HFFc6 (cell line): Measurements from ENCODE around the gene TMX3. TPM values are rescaled to one million over a fixed set of nuclear protein-coding genes. Genes with fewer than 3 reads are reported as not detected.

Experiments used
- DNase-seq: peaks from one replicate; pipeline ENCODE4 v3.0.0-alpha.2; 2018
- H3K27ac Mint-ChIP-seq: 2 replicates; pipeline ENCODE4 v1.8.0; 2020; ENCODE audit warnings: mild to moderate bottlenecking, mixed read lengths
- H3K27me3 Mint-ChIP-seq: 2 replicates; pipeline ENCODE4 v1.8.0; 2021; ENCODE audit warnings: mild to moderate bottlenecking, moderate library complexity, mixed read lengths; ENCODE audit not compliant: insufficient read depth
- H3K36me3 Mint-ChIP-seq: 2 replicates; pipeline ENCODE4 v1.8.0; 2021; ENCODE audit warnings: low read depth, mixed read lengths
- H3K4me1 Mint-ChIP-seq: 2 replicates; pipeline ENCODE4 v1.8.0; 2020; ENCODE audit warnings: low read depth, mixed read lengths
- H3K4me3 Mint-ChIP-seq: 2 replicates; pipeline ENCODE4 v1.8.0; 2020; ENCODE audit warnings: mild to moderate bottlenecking, moderate library complexity, mixed read lengths
- H3K9me3 Mint-ChIP-seq: 2 replicates; pipeline ENCODE4 v1.8.0; 2020; ENCODE audit warnings: mild to moderate bottlenecking, mixed read lengths
- long read RNA-seq: library from polyadenylated mRNA; unstranded; transcript quantifications from one replicate; pipeline ENCODE4 v2.0.0, GENCODE V29; 2019
- total RNA-seq, 6 experiments: library from RNA; stranded (reverse); fragmentation: NEBNext Ultra II Directional; extraction: Animal tissue kit (Norgen Biotek cat#: 25700); gene quantifications; 2 replicates in 1 of 6; 3 replicates in 5 of 6; pipeline ENCODE4 v1.2.3, GENCODE V29; 2021
- TF ChIP-seq, protein P1 (sequence below): fragments of 200-600 bp; sonication (generic); IDR thresholded peaks from 2 replicates; pipeline ENCODE4 v1.5.0; 2021; ENCODE audit warnings: antibody characterized with exemption, mild to moderate bottlenecking

The TMX3 gene, protein sequence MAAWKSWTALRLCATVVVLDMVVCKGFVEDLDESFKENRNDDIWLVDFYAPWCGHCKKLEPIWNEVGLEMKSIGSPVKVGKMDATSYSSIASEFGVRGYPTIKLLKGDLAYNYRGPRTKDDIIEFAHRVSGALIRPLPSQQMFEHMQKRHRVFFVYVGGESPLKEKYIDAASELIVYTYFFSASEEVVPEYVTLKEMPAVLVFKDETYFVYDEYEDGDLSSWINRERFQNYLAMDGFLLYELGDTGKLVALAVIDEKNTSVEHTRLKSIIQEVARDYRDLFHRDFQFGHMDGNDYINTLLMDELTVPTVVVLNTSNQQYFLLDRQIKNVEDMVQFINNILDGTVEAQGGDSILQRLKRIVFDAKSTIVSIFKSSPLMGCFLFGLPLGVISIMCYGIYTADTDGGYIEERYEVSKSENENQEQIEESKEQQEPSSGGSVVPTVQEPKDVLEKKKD
- total RNA-seq, result 10 to 100 TPM; 61.1 to 77.1 (median 71.4) TPM
- long read RNA-seq, full-length matches to known transcripts, result 57 of 89 reads
- long read RNA-seq, partial matches to known transcripts, result 7 of 89 reads
- long read RNA-seq, other reads (novel, unspliced or antisense), result 25 of 89 reads

DNA sequence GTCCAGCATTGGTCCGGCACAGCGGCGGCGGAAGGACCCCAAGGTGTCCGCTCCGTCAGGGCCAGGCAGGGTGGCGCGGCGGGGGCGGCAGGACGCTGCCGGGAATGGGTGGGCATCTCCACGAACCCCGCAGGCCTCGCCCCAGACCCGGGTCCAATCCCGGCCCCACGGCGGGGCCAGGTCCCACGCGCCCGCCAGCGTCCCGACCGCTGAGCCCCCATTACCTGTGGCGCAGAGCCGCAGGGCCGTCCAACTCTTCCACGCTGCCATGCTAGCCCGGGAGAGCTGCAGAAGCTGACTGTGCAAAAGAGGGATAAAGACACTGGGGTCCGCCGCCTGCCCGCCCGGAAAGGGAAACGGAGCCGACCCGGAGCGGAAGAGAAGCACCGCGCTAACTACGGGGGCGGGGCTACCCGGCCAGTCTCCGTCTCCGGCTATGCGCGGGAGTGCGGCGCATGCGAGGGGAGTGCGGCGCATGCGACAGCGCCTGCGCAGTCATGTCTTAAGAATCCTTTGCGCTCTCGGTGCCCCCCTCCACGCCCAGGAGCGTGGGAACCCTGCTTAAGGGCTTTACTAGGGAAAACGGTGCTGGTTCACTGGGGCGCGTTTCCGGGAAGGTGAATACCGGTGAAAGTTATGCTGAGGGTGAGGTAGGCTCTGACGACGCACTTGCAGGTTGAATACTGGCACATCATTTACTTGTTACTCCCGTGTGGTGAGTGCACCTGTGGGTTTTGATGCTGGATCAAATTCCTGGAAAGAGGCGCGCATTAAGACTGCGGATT lies at the start of gene TMX3:
TSS of gene TMX3 (minus strand) at position 397 of the 785 bp plus-strand sequence. CDS start at position 270, 127 bp downstream.
- Mint-ChIP-seq H3K27ac (peak within 1 kb of the TSS; percentile 87), H3K27me3 (no peaks in the 10 kb centered on the region), H3K36me3 (peaks cover 26% of the 10 kb centered on the region), H3K4me1 (peaks cover 28% of the 10 kb centered on the region), H3K9me3 (no peaks in the 10 kb centered on the region), H3K4me3 (peak within 1 kb of the TSS; percentile 95)
- TF ChIP-seq, protein P1, sequence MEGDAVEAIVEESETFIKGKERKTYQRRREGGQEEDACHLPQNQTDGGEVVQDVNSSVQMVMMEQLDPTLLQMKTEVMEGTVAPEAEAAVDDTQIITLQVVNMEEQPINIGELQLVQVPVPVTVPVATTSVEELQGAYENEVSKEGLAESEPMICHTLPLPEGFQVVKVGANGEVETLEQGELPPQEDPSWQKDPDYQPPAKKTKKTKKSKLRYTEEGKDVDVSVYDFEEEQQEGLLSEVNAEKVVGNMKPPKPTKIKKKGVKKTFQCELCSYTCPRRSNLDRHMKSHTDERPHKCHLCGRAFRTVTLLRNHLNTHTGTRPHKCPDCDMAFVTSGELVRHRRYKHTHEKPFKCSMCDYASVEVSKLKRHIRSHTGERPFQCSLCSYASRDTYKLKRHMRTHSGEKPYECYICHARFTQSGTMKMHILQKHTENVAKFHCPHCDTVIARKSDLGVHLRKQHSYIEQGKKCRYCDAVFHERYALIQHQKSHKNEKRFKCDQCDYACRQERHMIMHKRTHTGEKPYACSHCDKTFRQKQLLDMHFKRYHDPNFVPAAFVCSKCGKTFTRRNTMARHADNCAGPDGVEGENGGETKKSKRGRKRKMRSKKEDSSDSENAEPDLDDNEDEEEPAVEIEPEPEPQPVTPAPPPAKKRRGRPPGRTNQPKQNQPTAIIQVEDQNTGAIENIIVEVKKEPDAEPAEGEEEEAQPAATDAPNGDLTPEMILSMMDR, result no peak
- DNase-seq, result peak; percentile 81

DNA sequence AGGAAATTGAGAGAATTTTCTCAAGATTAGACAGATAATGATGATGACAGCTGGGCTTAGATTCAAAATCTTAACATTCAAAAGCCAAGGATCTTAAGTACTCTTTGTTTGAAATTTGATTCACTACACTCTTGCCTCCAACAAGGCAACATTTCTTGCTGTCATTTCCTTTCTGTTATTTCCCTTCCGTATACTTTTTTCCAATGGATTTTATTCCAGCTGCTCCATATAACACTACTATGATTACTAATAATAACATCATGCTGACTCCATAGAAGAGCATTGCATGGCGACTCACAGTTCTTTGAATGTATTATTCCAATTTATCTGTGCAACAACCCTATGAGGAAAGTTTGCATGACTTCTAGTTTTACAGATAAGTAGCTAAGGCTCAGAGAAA lies 49.1 kb upstream of the TMX3 start:
- Mint-ChIP-seq H3K4me1 (peaks cover 15% of the 10 kb centered on the region), H3K4me3 (no peak overlapping the region), H3K9me3 (peaks cover 6% of the 10 kb centered on the region), H3K27me3 (no peaks in the 10 kb centered on the region; the same call in none of the 2 replicates), H3K36me3 (peaks cover 6% of the 10 kb centered on the region), H3K27ac (peak overlapping the region; percentile 8; the same call in 1 of the 2 replicates)
- peak; percentile 13 for DNase-seq
- TF ChIP-seq, protein P1, result no peak

DNA sequence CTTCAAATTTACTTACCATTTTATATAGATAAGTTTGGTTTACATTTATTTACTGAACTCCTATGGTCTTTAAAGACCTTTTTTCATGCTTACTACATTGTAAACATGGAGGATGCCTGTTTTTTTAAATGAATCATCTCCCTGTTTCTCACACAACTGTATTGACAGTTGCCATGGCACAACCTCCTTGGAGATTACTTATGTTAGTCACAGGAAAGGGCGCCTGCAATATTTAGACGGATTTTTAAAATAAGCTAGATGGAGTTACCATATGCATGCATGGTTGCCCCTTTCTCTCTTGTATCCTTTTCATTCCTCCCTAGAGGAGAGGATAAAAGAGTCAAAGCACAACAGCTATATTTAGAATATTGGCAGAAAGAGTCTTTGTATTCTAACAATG lies 48.2 kb upstream of the TMX3 start:
- peak; percentile 11 for DNase-seq
- Mint-ChIP-seq H3K4me1 (peaks cover 15% of the 10 kb centered on the region), H3K27ac (no peak overlapping the region), H3K36me3 (peaks cover 8% of the 10 kb centered on the region), H3K9me3 (peaks cover 11% of the 10 kb centered on the region), H3K27me3 (no peaks in the 10 kb centered on the region; the same call in 1 of the 2 replicates), H3K4me3 (no peak overlapping the region)
- TF ChIP-seq, protein P1, result no peak

DNA sequence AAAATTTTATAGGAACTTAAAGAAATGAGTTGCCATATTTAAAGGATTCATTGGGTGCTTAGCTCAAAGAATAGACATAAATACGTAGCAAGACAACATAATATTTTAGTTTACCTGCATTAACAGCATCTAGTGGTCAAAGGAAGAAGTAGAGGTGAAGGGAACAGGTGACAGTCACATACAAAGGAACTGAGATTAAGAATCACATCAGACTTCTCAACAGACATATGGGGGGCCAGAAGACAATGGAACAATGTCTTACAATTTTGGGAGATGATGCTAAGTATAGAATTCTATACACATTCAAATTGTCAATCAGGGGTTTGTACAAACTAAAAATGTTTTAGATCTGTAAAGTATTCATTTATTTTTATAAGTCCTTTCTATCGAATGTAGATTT lies 44.4 kb upstream of the TMX3 start:
- H3K9me3 Mint-ChIP-seq, result peaks cover 11% of the 10 kb centered on the region
- no peak for DNase-seq
- H3K36me3 Mint-ChIP-seq, result peaks cover 8% of the 10 kb centered on the region
- no peak overlapping the region for H3K27ac Mint-ChIP-seq
- H3K4me3 Mint-ChIP-seq, result no peak overlapping the region
- TF ChIP-seq, protein P1, result no peak
- peaks cover 14% of the 10 kb centered on the region for H3K4me1 Mint-ChIP-seq
- H3K27me3 Mint-ChIP-seq, result no peaks in the 10 kb centered on the region; the same call in 1 of the 2 replicates

DNA sequence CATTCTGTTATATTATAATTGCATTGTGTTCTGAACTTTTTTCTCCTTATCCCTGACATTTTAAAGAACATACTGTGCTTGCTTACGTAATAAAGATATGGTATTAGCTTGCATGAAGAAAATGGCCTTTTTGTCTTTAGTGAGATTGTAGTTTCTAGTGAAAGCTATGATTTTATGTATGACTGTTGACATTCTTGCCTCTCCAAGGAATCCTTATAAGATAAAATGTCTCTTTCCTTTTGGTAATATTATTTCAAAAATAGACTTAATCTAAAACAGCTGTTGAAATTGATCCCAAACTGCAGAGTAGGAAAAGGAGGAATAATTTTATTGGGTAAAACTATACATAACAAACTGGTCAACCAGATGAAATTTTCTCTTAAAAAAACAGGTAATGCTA lies 42.2 kb upstream of the TMX3 start:
- Mint-ChIP-seq H3K9me3 (peaks cover 11% of the 10 kb centered on the region), H3K27ac (no peak overlapping the region), H3K4me1 (no peaks in the 10 kb centered on the region), H3K27me3 (no peaks in the 10 kb centered on the region; the same call in none of the 2 replicates), H3K36me3 (peaks cover 8% of the 10 kb centered on the region), H3K4me3 (no peak overlapping the region)
- no peak for DNase-seq
- TF ChIP-seq, protein P1, result no peak
